Measurements from ENCODE around the gene NUP188. TPM values are rescaled to one million over a fixed set of nuclear protein-coding genes. Genes with fewer than 3 reads are reported as not detected.

NUP188 gene
- total RNA-seq, 4 donors from 2014 or later, result 21.1 to 62.9 (median 28.6) TPM

GRCh38 chr9:128901822-128902221 lies 45.7 kb upstream of the NUP188 start:
- TF ChIP-seq CTCF (IDR thresholded peaks at IDR 0.05; ENCODE audit: low read depth), result no peak

DNA sequence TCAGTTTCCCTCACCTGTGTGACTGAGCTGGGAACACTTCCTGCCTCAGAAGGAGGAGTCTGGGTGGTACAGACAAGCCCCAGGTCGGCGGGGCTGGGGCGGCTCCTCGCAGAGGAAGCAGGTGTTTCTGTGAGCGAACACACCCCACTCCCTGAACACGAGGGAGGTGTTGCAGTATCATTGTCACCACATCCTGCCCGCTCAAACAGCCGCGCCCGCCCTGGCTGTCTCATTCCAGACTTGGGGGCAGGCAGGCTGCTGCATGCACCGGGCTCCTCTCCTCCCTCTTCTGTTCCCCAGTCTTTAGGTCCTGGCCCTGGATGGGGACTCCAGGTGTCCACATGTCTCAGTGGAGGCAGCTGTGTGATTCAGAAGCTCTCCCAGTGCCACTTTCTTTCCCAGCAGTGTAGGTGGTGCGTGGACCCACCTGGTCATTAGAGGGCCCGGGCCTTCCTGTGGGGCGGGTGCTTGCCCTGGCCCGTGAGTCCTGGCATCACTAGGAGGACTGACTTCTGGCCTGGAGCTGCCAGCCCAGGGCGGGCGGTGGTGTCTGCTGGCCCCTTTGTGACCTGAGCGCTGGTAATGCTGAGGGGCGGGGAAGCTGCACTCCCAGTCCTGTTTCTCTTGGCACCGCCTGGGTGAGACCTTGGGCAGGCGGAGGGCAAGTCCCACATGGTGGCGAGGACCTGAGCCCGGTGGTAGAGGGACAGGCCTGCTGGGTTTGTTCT lies 45.0 kb upstream of the NUP188 start:
- TF ChIP-seq CTCF (IDR thresholded peaks at IDR 0.05; ENCODE audit: low read depth), result no peak

GRCh38 chr9:128903079-128903461 lies 44.4 kb upstream of the NUP188 start:
- no peak for TF ChIP-seq CTCF (IDR thresholded peaks at IDR 0.05; ENCODE audit: low read depth)

DNA sequence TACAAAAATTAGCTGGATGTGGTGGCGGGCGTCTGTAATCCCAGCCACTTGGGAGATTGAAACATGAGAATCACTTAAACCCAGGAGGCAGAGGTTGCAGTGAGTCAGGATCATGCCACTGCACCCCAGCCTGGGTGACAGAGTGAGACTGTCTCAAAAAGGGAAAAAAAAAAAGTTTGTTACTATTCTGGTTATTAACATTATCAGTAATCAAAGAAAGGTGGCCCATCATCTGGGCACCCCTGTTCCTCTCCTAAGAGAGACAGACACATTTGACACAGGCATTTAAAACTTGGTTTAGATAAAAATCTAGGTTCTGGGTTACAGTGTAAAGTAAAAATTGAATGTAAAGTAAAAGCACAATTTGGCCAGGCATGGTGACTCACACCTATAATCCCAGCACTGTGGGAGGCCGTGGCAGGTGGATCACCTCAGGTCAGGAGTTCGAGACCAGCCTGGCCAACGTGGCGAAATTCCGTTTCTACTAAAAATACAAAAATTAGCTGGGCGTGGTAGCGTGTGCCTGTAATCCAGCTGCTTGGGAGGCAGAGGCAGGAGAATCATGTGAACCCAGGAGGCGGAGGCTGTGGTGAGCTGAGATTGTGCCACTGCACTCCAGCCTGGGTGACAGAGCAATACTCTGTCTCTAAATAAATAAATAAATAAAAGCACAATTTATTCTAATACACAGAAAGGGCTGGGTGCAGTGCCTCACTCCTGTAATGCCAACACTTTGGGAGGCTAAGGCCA lies 43.5 kb upstream of the NUP188 start:
- no peak for TF ChIP-seq CTCF (IDR thresholded peaks at IDR 0.05; ENCODE audit: low read depth)

DNA sequence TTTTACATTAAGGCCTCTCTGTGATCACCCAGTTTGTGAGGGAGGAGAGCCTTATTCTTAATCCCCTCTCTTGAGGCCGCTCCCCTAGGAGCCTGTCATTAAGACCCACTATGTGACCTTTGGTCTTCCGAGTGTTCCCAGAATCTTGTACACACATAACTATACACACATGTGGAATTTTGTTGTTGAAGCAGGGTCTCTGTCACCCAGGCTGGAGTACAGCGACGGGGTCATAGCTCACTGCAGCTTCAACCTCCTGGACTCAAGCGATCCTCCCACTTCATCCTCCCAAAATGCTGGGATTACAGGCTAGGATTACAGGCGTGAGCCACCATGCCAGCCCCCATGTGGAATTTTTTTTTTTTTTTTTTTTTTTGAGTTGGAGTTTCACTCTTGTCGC lies 41.5 kb upstream of the NUP188 start:
- no peak for TF ChIP-seq CTCF (IDR thresholded peaks at IDR 0.05; ENCODE audit: low read depth)

- no peak for TF ChIP-seq CTCF (IDR thresholded peaks at IDR 0.05; ENCODE audit: low read depth)
These were observed 40.8 kb upstream of the NUP188 start for GRCh38 chr9:128906741-128907140.

DNA sequence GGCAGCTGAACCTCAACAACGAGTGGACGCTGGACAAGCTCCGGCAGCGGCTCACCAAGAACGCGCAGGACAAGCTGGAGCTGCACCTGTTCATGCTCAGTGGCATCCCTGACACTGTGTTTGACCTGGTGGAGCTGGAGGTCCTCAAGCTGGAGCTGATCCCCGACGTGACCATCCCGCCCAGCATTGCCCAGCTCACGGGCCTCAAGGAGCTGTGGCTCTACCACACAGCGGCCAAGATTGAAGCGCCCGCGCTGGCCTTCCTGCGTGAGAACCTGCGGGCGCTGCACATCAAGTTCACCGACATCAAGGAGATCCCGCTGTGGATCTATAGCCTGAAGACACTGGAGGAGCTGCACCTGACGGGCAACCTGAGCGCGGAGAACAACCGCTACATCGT lies 39.1 kb upstream of the NUP188 start:
- no peak for TF ChIP-seq CTCF (IDR thresholded peaks at IDR 0.05; ENCODE audit: low read depth)

All from subcutaneous adipose tissue (tissue), 4 donors.